ENCODE results near the gene ADGRV1. TPM values are rescaled to one million over a fixed set of nuclear protein-coding genes. Genes with fewer than 3 reads are reported as not detected.
A peak's percentile ranks its signal among the peaks of the same experiment; 100 is the strongest.

Gene ADGRV1
- total RNA-seq, 1 donor from 2014 or later = 10.0 TPM

DNA sequence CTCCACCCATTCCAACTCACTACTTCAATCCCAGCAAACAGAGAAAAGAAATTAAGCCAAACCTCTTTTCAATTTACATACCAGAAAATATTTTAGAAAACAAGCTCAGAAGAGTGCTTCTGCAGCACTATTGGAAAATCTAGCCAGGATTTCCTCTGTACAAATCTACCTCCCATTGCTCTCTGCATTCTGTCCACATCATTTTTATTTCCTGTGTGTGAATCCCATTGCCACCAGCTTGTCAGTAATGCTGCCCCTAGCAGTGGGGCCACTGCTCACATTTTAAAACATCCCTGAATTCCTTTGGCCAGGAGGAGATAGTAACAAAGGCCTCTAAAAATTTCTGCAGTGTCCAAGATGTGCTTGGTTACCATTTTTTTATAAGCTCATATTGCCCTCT is 592.0 kb downstream of the ADGRV1 start:
- H3K9me3 ChIP-seq (ENCODE audit: insufficient read depth, low read depth, low read length) = peaks cover 2% of the 10 kb centered on the region
- H3K27me3 Mint-ChIP-seq (ENCODE audit: low read depth, unreplicated experiment) = no peaks in the 10 kb centered on the region
- H2AFZ ChIP-seq (ENCODE audit: low read depth, low read length) = no peak overlapping the region
- no peaks in the 10 kb centered on the region for H3K79me2 ChIP-seq (ENCODE audit: insufficient read depth, low read length)
- H3K27me3 ChIP-seq (ENCODE audit: insufficient read depth, low read length) = no peaks in the 10 kb centered on the region
- no peaks in the 10 kb centered on the region for H3K9me3 Mint-ChIP-seq (ENCODE audit: unreplicated experiment)
- DNase-seq (ENCODE audit: low read depth) (no peak), FAIRE-seq (no peak)
- H3K9ac ChIP-seq (ENCODE audit: low read length) = no peak overlapping the region
- peaks cover 15% of the 10 kb centered on the region for H3K4me1 Mint-ChIP-seq (ENCODE audit: low read depth, unreplicated experiment)
- no peaks in the 10 kb centered on the region for H3K36me3 ChIP-seq (ENCODE audit: insufficient read depth, low read length)
- H3K4me2 ChIP-seq (ENCODE audit: low read length) = no peak overlapping the region
- no peaks in the 10 kb centered on the region for H3K4me1 ChIP-seq (ENCODE audit: insufficient read depth, low read length)
- no peak overlapping the region for H3K4me3 ChIP-seq (ENCODE audit: insufficient read depth, low read depth, low read length)
- TF ChIP-seq EZH2 (IDR thresholded peaks at IDR 0.05; ENCODE audit: insufficient read depth, low read length) = no peak
- TF ChIP-seq, protein P1, sequence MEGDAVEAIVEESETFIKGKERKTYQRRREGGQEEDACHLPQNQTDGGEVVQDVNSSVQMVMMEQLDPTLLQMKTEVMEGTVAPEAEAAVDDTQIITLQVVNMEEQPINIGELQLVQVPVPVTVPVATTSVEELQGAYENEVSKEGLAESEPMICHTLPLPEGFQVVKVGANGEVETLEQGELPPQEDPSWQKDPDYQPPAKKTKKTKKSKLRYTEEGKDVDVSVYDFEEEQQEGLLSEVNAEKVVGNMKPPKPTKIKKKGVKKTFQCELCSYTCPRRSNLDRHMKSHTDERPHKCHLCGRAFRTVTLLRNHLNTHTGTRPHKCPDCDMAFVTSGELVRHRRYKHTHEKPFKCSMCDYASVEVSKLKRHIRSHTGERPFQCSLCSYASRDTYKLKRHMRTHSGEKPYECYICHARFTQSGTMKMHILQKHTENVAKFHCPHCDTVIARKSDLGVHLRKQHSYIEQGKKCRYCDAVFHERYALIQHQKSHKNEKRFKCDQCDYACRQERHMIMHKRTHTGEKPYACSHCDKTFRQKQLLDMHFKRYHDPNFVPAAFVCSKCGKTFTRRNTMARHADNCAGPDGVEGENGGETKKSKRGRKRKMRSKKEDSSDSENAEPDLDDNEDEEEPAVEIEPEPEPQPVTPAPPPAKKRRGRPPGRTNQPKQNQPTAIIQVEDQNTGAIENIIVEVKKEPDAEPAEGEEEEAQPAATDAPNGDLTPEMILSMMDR (IDR thresholded peaks at IDR 0.05; ENCODE audit: insufficient read depth, low read depth, low read length) = no peak
- no peaks in the 10 kb centered on the region for H3K36me3 Mint-ChIP-seq (ENCODE audit: low read depth, unreplicated experiment)
- no peak overlapping the region for H3K27ac ChIP-seq (ENCODE audit: low read depth, low read length)
- H3K4me3 Mint-ChIP-seq (ENCODE audit: unreplicated experiment) = no peak overlapping the region
- no peaks in the 10 kb centered on the region for H4K20me1 ChIP-seq (ENCODE audit: insufficient read depth, low read length)
- H3K27ac Mint-ChIP-seq (ENCODE audit: unreplicated experiment) = no peak overlapping the region

DNA sequence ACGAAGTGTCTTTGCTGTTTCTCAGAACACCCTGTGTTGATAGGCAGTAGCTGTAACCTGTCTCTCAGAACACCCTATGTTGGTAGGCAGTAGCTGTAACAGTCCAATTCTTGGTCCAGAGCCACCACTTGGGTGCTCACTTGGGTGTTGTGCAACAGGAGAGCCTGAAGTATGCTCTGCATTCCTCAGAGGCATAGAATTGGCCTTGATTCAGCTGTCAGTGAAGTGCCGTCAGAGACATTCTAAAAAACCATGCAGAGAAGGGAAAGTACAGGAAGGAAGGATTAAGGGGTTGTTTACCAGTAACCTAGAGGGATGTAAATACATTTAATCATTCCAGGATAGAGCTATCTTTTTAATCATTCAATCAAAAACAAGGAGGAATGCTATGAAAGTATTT is 593.4 kb downstream of the ADGRV1 start:
- DNase-seq (ENCODE audit: low read depth) (peak; percentile 87), FAIRE-seq (no peak)
- Histone ChIP-seq H3K27me3 (ENCODE audit: insufficient read depth, low read length) (no peaks in the 10 kb centered on the region), H3K36me3 (ENCODE audit: insufficient read depth, low read length) (no peaks in the 10 kb centered on the region), H3K4me1 (ENCODE audit: insufficient read depth, low read length) (no peaks in the 10 kb centered on the region), H3K9ac (ENCODE audit: low read length) (no peak overlapping the region), H3K79me2 (ENCODE audit: insufficient read depth, low read length) (no peaks in the 10 kb centered on the region), H3K9me3 (ENCODE audit: insufficient read depth, low read depth, low read length) (peaks cover 2% of the 10 kb centered on the region), H4K20me1 (ENCODE audit: insufficient read depth, low read length) (no peaks in the 10 kb centered on the region), H3K27ac (ENCODE audit: low read depth, low read length) (no peak overlapping the region), H3K4me3 (ENCODE audit: insufficient read depth, low read depth, low read length) (no peak overlapping the region), H2AFZ (ENCODE audit: low read depth, low read length) (no peak overlapping the region), H3K4me2 (ENCODE audit: low read length) (no peak overlapping the region)
- Mint-ChIP-seq H3K36me3 (ENCODE audit: low read depth, unreplicated experiment) (no peaks in the 10 kb centered on the region), H3K4me3 (ENCODE audit: unreplicated experiment) (peak overlapping the region; percentile 1), H3K9me3 (ENCODE audit: unreplicated experiment) (no peaks in the 10 kb centered on the region), H3K4me1 (ENCODE audit: low read depth, unreplicated experiment) (peaks cover 20% of the 10 kb centered on the region), H3K27ac (ENCODE audit: unreplicated experiment) (no peak overlapping the region), H3K27me3 (ENCODE audit: low read depth, unreplicated experiment) (no peaks in the 10 kb centered on the region)
- TF ChIP-seq, protein P1 (IDR thresholded peaks at IDR 0.05; ENCODE audit: insufficient read depth, low read depth, low read length) = no peak
- TF ChIP-seq EZH2 (IDR thresholded peaks at IDR 0.05; ENCODE audit: insufficient read depth, low read length) = no peak

DNA sequence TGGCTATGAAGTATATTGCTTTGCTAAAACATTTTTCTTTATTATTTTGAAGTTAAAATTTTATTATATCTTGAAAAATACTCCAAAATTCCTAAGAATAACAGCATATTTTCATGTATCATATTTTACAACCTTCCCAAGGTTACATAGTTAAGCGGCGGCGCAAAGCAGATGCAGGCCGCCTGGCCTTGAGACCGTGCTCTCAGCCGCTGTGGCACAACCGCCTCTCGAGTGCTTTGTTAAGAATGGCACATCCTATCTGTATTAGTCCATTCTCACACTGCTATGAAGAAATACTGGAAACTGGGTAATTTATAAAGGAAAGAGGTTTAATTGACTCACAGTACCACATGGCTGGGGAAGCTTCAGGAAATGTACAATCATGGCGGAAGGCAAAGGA is 595.7 kb downstream of the ADGRV1 start:
- no peak overlapping the region for H3K4me3 Mint-ChIP-seq (ENCODE audit: unreplicated experiment)
- Histone ChIP-seq H3K4me2 (ENCODE audit: low read length) (no peak overlapping the region), H3K4me1 (ENCODE audit: insufficient read depth, low read length) (no peaks in the 10 kb centered on the region), H2AFZ (ENCODE audit: low read depth, low read length) (no peak overlapping the region), H3K36me3 (ENCODE audit: insufficient read depth, low read length) (no peaks in the 10 kb centered on the region), H3K9me3 (ENCODE audit: insufficient read depth, low read depth, low read length) (no peaks in the 10 kb centered on the region), H4K20me1 (ENCODE audit: insufficient read depth, low read length) (no peaks in the 10 kb centered on the region), H3K9ac (ENCODE audit: low read length) (no peak overlapping the region), H3K4me3 (ENCODE audit: insufficient read depth, low read depth, low read length) (no peak overlapping the region), H3K27me3 (ENCODE audit: insufficient read depth, low read length) (no peaks in the 10 kb centered on the region), H3K79me2 (ENCODE audit: insufficient read depth, low read length) (no peaks in the 10 kb centered on the region), H3K27ac (ENCODE audit: low read depth, low read length) (no peak overlapping the region)
- no peak overlapping the region for H3K27ac Mint-ChIP-seq (ENCODE audit: unreplicated experiment)
- H3K4me1 Mint-ChIP-seq (ENCODE audit: low read depth, unreplicated experiment) = peaks cover 20% of the 10 kb centered on the region
- FAIRE-seq (no peak), DNase-seq (ENCODE audit: low read depth) (no peak)
- no peaks in the 10 kb centered on the region for H3K27me3 Mint-ChIP-seq (ENCODE audit: low read depth, unreplicated experiment)
- H3K36me3 Mint-ChIP-seq (ENCODE audit: low read depth, unreplicated experiment) = no peaks in the 10 kb centered on the region
- TF ChIP-seq, protein P1 (IDR thresholded peaks at IDR 0.05; ENCODE audit: insufficient read depth, low read depth, low read length) = no peak
- no peak for TF ChIP-seq EZH2 (IDR thresholded peaks at IDR 0.05; ENCODE audit: insufficient read depth, low read length)
- H3K9me3 Mint-ChIP-seq (ENCODE audit: unreplicated experiment) = no peaks in the 10 kb centered on the region
